ENCODE data around the gene TOPBP1. TPM values are rescaled to one million over a fixed set of nuclear protein-coding genes. Genes with fewer than 3 reads are reported as not detected.
"Not testable (repeated sequence)": the region's sequence is repeated elsewhere in the genome, so short reads cannot be mapped to it uniquely, and the experiment has no call there.

TOPBP1 gene
- total RNA-seq, 8 experiments from 2014 or later: 12.9 to 46.7 (median 35.2) TPM

DNA sequence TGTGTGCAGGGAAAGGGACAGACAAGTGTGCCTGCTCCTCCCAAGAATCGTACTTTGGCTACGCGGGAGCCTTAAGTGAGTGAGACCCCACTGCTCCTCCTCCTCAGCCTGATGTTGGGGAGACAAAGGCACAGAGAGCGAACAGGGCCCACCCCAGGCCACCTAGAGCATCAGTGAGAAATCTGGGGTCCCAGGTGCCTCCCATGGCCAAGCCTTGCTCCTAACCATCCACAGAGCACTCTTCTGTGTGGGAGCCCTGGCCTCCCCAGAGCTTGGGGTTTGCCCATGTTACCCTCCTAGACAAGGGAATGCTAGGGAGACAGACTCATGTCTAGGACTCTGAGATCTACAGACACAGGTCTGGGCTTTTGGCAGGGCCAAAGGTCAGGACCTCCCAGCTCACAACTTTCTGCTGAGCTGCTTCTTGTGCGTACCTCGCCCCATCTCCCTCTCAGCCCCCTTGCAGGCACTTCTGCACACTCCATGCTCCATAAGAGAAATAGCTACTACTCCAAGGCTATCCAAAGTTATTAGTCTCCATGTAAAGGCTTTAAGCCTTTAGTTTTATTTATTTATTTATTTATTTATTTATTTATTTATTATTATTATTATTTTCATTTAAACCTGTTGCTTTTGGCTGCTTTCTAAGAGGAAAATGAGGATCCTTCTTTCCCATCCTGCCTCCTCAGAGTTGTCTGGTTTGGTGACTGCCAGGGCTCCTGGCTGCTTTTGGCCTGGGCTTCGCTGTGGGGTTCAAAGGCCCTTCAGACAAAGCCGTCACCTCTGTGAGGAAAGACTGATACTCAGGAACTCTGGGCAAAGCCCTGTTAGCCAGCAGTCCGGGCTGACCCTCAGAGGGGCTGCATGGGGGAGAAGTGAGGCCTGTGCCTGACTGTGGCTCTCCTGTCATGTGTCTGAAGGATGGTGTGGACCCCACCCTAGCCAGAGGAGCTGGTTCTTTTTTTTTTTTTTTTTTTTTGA lies 32.8 kb upstream of the TOPBP1 start:
- H3K27ac ChIP-seq: no peak overlapping the region
- in situ Hi-C loops (cut with MboI; ENCODE audit: low pct_unique_long_range_greater_than_20kb in 2 of 9, low sequenced_read_pairs in 9 of 9, unreplicated experiment in 9 of 9): no loop called here
- no peak overlapping the region for H3K4me3 ChIP-seq
- no peaks in the 10 kb centered on the region for H3K4me1 ChIP-seq (replicated peaks in 1 of 2)
- WGBS, 10 experiments: 85 to 100% (median 93%) methylated on average over 1 to 7 of the region's 9 CpGs; no CpG with 5 or more reads in 1 of the 10 experiments
- ATAC-seq (replicated peaks in 6 of 8): no peak

DNA sequence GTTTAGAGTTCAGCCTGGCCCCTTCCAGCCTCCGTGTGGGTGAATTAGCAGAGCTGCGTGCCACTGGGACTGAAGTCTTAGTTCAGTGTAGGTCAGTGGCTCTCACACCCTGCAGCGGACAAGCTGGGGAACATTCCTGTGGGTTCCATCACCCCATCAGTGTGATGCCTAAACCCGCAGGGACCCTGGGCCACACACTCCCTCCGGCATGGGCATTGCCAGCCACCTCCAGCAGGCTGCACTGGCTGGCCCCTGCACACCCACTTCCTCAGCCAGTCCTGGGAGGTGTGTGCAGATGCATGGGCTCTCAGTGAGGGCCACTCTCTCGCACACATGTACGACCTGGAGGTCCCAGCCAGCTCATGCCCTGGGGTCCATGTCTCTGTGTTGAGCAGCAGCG lies 32.1 kb upstream of the TOPBP1 start:
- ATAC-seq (replicated peaks in 6 of 8): no peak
- in situ Hi-C loops (cut with MboI; ENCODE audit: low pct_unique_long_range_greater_than_20kb in 2 of 9, low sequenced_read_pairs in 9 of 9, unreplicated experiment in 9 of 9): no loop called here
- H3K4me1 ChIP-seq (replicated peaks in 1 of 2): no peaks in the 10 kb centered on the region

DNA sequence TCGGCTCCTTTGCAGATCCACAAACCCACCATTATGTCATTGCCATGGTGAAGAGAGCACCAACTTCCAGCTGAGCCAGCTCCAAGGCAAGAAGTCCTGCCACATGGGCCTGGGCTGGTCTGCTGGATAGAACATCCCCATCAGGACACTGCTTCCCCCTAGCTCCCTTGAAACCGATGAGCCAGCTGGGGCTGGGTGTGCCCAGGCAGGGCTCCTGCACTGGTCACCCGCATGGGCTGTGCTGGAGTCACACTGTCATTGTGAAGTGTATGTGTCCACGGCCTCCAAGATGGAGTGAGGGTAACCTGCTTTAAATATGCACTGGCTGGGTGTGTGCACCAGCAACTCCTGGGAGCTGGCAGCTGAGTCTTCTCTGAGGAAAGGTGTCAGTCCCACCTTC lies 31.0 kb upstream of the TOPBP1 start:
- Histone ChIP-seq H3K4me1 (replicated peaks in 1 of 2) (no peaks in the 10 kb centered on the region), H3K4me3 (no peak overlapping the region), H3K27ac (no peak overlapping the region)
- 79 to 80% methylated on average over 1 to 2 of the region's 4 CpGs; no CpG with 5 or more reads in 8 of the 10 experiments for WGBS, 10 experiments
- in situ Hi-C loops (cut with MboI; ENCODE audit: low pct_unique_long_range_greater_than_20kb in 2 of 9, low sequenced_read_pairs in 9 of 9, unreplicated experiment in 9 of 9): no loop called here
- peak in 2 of 8 experiments; percentile 27 to 54 for ATAC-seq (replicated peaks in 6 of 8)

More for the DNA sequence above, 32.1 kb upstream of the TOPBP1 start:
- no peak overlapping the region for H3K27ac ChIP-seq
- H3K4me3 ChIP-seq: no peak overlapping the region
- WGBS, 10 experiments: 60 to 100% (median 80%) methylated on average over 1 to 4 of the region's 8 CpGs; no CpG with 5 or more reads in 5 of the 10 experiments

DNA sequence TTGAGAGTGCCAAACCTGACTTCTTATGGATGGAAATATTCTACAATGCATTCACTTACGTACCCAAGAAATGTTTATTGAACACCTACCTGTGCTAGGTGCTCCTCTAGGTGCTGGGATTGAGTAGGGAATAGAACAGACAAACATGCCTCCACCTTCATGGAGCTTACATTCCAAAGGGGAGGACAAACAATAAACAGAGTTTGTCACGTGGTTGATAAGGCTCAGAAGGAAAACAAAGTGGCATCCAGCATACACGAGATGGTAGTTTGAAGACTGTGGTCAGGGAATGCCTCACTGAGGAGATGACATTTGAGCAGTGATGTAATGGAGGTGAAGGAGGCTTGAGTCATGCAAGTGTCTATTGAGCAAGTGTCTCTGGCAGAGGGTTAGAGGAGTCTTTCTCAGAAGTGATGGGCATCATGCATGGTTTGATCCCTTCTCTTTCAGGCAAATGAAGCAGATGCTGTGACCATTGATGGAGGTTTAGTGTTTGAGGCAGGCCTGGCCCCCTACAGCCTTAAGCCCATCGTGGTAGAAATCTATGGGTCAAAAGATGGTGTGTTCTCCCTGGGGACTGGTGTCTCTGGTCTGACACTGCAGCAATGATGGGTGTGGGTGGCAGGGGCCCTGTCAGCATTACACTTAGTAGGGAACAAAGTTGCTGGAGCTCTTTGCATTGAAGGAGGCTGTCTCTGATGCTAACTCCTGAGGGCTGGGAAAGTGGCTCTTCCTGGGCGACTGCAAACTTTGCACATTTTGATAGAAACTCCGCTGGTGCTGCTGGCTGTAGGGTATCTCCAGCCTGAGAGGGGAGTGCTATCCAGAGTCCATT lies 29.7 kb upstream of the TOPBP1 start:
- H3K27ac ChIP-seq: no peak overlapping the region
- ATAC-seq (replicated peaks in 6 of 8): peak in 1 of 8 experiments; percentile 46
- in situ Hi-C loops (cut with MboI; ENCODE audit: low pct_unique_long_range_greater_than_20kb in 2 of 9, low sequenced_read_pairs in 9 of 9, unreplicated experiment in 9 of 9): no loop called here
- H3K4me3 ChIP-seq: no peak overlapping the region
- H3K4me1 ChIP-seq (replicated peaks in 1 of 2): no peaks in the 10 kb centered on the region
- 20 to 88% (median 40%) methylated on average over 1 to 3 of the region's 6 CpGs; no CpG with 5 or more reads in 1 of the 10 experiments for WGBS, 10 experiments

DNA sequence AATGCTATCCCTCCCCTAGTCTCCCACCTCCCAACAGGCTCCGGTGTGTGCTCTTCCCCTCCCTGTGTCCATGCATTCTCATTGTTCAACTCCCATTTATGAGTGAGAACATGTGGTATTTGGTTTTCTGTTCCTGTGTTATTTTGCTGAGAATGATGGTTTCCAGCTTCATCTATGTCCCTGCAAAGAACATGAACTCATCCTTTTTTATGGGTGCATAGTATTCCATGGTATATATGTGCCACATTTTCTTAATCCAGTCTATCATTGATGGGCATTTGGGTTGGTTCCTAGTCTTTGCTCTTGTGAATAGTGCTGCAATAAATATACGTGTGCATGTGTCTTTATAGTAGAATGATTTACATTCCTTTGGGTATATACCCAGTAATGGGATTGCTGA lies 16.3 kb upstream of the TOPBP1 start:
- ATAC-seq (replicated peaks in 6 of 8); in situ Hi-C loops (cut with MboI; ENCODE audit: low pct_unique_long_range_greater_than_20kb in 2 of 9, low sequenced_read_pairs in 9 of 9, unreplicated experiment in 9 of 9); H3K4me1 ChIP-seq (replicated peaks in 1 of 2); H3K27ac ChIP-seq; H3K4me3 ChIP-seq: not testable (repeated sequence)
- 14 to 100% (median 85%) methylated on average over 1 of the region's 2 CpGs; no CpG with 5 or more reads in 2 of the 10 experiments for WGBS, 10 experiments

DNA sequence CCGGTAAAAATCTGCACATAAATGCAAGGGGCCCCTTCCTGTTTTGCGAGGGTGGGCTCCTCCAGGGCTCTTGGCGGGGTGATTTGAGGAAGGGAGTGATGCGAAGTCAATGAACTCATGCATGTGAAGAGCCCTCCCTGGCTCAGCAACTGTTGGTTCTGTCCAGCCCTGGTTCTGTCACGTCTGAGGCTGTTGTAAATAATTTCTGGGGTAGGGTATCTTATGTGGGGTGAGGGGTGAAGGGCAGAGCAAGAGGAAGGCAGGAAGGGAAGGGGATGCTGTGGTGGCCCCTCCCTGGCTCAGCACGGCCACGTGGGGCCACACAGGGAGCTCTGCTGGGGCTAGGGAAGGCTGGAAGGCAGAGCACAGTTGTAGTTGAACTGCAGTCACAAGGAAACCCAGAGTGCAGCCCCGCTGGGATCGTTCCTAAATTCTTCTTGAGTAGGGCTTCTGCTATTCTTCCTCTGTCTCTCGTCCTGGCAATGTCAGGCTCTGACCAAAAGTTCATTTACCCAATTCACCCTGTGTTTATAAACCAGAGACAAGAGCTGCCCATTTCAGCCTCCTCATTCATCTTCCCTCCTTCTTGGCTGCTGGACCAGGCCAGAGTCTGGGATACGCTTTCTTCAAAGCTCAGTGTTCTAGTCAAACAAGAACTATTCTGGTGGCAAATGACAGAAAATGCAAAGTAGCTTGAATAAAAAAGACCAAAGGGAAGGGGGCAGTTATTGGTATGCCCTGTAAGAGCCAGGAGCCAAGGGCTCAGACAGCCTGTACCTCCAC lies 14.8 kb upstream of the TOPBP1 start:
- no peak for ATAC-seq (replicated peaks in 6 of 8)
- in situ Hi-C loops (cut with MboI; ENCODE audit: low pct_unique_long_range_greater_than_20kb in 2 of 9, low sequenced_read_pairs in 9 of 9, unreplicated experiment in 9 of 9): no loop called here
- WGBS, 10 experiments: 29 to 83% (median 46%) methylated on average over 1 to 7 of the region's 11 CpGs; no CpG with 5 or more reads in 1 of the 10 experiments

DNA sequence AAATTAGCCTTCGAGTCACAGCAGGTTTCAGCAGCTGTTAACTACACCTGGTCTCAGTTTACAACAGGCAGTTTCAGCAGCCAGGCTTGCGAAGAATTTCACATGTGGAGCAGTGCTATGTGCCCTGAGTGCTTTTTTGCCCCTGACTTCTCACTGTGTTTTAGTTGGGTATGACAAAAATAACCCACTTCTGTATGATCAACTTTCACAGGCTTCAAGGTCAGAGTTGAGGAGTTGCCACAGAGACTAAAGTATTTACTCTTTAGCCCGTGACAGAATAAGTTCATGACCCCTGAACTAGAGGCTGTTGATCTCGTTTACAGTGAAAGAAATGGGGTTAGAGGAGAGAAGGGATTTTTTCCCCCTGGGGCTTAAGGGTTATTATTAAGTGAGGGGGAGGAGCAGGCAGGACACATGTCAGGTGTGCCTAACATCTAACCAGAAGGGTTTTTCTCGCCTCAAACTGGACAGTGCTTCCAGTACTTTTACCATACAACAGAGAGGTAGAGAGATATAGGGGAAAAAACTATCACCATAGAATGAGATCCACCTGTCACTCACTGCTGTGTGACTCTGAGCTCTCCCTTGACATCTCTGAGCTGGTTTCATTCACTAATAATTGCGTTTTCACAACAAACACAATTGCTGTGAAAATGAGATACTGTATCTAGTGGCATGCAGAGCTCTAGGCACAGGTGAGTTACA lies 14.0 kb upstream of the TOPBP1 start:
- H3K27ac ChIP-seq: no peak overlapping the region
- H3K4me3 ChIP-seq: no peak overlapping the region
- 7 to 57% (median 30%) methylated on average over 1 to 5 of the region's 6 CpGs; no CpG with 5 or more reads in 1 of the 10 experiments for WGBS, 10 experiments
- peaks cover 0 to 2% of the 10 kb centered on the region in 2 donors for H3K4me1 ChIP-seq (replicated peaks in 1 of 2)
- in situ Hi-C loops (cut with MboI; ENCODE audit: low pct_unique_long_range_greater_than_20kb in 2 of 9, low sequenced_read_pairs in 9 of 9, unreplicated experiment in 9 of 9): no loop called here
- ATAC-seq (replicated peaks in 6 of 8): no peak

More for the DNA sequence above, 14.8 kb upstream of the TOPBP1 start:
- Histone ChIP-seq H3K27ac (no peak overlapping the region), H3K4me3 (no peak overlapping the region), H3K4me1 (replicated peaks in 1 of 2) (peaks cover 0 to 2% of the 10 kb centered on the region in 2 donors)

DNA sequence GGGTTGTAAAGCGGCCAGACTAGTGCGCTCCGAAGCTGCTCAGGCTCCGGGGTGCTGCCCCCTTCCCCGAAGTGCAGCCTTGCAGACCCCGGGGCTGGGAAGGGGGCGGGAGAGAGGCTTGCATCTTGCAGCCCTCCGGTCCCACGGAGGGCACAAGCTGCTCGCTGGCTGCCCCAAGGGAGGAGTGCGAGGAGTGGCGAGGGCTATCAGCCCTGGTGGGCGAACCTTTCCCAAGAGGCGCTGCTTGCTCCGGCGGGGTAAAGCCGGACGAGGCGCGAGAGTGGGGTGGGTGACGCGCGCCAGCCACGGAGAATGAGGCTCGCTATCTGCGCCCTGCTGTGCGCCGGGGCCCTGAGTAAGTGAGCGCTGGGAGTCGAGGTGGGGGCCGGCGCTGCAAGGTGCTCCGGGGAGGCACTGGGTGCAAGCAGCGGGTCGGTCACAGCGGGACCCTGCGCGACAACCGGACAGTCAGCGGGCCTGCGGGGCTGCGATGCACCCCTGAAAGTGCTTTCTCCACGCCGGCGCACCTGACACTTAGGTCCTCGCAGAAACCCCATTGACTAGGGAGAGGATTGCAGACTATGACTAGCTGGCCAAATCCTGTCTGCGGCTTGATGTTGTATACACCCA lies 12.7 kb upstream of the TOPBP1 start:
- peak in 7 of 8 experiments; percentile 38 to 93 (median 81) for ATAC-seq (replicated peaks in 6 of 8)
- in situ Hi-C loops (cut with MboI; ENCODE audit: low pct_unique_long_range_greater_than_20kb in 2 of 9, low sequenced_read_pairs in 9 of 9, unreplicated experiment in 9 of 9): loop anchor here in 2 of 9 experiments (25.0 kb wide), 1 partner anchor 238 kb away; no protein-coding TSS in a partner anchor
- H3K27ac ChIP-seq: no peak overlapping the region

DNA sequence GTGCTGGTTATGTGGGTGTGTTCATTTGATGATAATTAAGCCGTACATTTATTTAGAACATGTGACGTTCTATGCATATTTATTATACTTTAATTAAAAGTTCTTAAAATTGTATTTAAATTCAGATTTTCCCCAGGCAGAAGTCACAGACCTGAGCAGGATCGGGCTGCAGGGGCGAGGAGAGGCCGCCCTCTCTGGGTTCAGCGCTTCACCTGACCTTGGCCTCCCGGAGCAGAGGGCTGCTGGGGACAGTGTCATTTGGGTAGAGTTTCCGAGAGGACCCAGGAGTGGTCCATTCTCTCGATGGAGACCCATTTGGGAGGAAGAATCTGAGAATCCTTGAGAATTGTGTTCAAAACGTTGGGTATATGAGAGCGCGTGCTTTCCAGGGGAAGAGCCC lies 12.0 kb upstream of the TOPBP1 start:
- in situ Hi-C loops (cut with MboI; ENCODE audit: low pct_unique_long_range_greater_than_20kb in 2 of 9, low sequenced_read_pairs in 9 of 9, unreplicated experiment in 9 of 9): loop anchor here in 2 of 9 experiments (25.0 kb wide), 1 partner anchor 239 kb away; no protein-coding TSS in a partner anchor
- peak in 1 of 8 experiments; percentile 4 for ATAC-seq (replicated peaks in 6 of 8)
- H3K27ac ChIP-seq: no peak overlapping the region
- peaks cover 0 to 2% of the 10 kb centered on the region in 2 donors for H3K4me1 ChIP-seq (replicated peaks in 1 of 2)
- 17 to 100% (median 49%) methylated on average over 1 to 6 of the region's 12 CpGs; no CpG with 5 or more reads in 1 of the 10 experiments for WGBS, 10 experiments
- H3K4me3 ChIP-seq: no peak overlapping the region

More for the DNA sequence above, 12.7 kb upstream of the TOPBP1 start:
- peak overlapping the region; percentile 21 to 37 (median 29) for H3K4me3 ChIP-seq
- 6 to 9% (median 8%) methylated on average over 4 to 10 of the region's 47 CpGs; no CpG with 5 or more reads in 7 of the 10 experiments for WGBS, 10 experiments
- peaks cover 0 to 2% of the 10 kb centered on the region in 2 donors for H3K4me1 ChIP-seq (replicated peaks in 1 of 2)

DNA sequence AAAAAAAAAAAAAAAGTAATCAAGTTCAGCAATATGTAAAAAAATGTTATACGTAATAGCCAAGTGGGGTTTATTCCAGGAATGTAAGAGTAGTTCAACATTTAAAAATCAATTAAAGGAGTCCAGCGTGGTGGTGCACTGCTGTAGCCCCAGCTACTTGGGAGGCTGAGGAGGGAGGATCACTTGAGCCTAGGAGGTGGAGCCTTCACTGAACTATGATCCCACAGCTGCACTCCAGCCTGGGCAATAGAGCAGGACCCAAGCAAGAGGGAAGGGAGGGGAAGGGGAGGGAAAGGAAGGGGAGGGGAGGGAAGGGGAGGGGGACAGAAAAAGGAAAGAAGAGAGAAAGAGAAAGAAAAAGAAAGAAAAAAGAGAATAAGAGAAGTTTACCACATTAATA lies 10.7 kb upstream of the TOPBP1 start:
- WGBS, 10 experiments: 0 to 100% (median 89%) methylated on average over 1 to 2 of the region's 2 CpGs
- in situ Hi-C loops (cut with MboI; ENCODE audit: low pct_unique_long_range_greater_than_20kb in 2 of 9, low sequenced_read_pairs in 9 of 9, unreplicated experiment in 9 of 9): loop anchor here in 2 of 9 experiments (25.0 kb wide), 1 partner anchor 240 kb away; no protein-coding TSS in a partner anchor
- peaks cover 0 to 2% of the 10 kb centered on the region in 2 donors for H3K4me1 ChIP-seq (replicated peaks in 1 of 2)
- ATAC-seq (replicated peaks in 6 of 8): no peak
- H3K4me3 ChIP-seq: no peak overlapping the region
- H3K27ac ChIP-seq: no peak overlapping the region

DNA sequence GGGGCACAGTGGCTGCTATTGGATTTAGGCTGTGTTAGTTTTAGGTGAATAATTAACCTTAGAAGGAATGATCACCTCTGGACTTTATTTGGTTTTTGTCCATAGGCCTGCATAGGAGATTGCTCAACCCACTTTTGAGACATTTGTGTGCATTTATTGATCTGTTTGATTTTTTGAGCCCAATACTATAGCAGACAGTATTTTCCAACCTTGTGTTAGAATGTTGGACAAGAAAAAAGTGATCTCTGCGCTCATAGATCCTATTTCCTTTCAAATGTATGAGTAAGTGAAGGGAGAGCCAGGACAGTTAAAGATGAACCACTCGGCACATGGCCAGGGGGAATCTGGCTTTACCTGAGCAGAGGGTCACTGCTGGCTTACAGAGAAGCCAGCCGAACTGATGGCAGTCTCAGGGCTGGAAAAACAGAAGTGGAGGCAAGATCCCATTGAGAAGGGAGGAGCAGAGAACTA lies 8.8 kb upstream of the TOPBP1 start:
- Histone ChIP-seq H3K4me3 (no peak overlapping the region), H3K27ac (no peak overlapping the region), H3K4me1 (replicated peaks in 1 of 2) (peaks cover 0 to 2% of the 10 kb centered on the region in 2 donors)
- WGBS, 10 experiments: 56 to 100% (median 75%) methylated on average over 1 to 3 of the region's 3 CpGs; no CpG with 5 or more reads in 1 of the 10 experiments
- ATAC-seq (replicated peaks in 6 of 8): no peak
- in situ Hi-C loops (cut with MboI; ENCODE audit: low pct_unique_long_range_greater_than_20kb in 2 of 9, low sequenced_read_pairs in 9 of 9, unreplicated experiment in 9 of 9): loop anchor here in 2 of 9 experiments (25.0 kb wide), 1 partner anchor 242 kb away; no protein-coding TSS in a partner anchor
